DMS53 treated with DMSO at 0.1 percent for 48 hours (cell line): ENCODE results near the gene HOXB8.

ENCODE experiments used
- DNase-seq: peaks from one replicate; lab custom pipeline; 2025; ENCODE audit not compliant: unreplicated experiment; lab: John Stamatoyannopoulos, UW

The HOXB8 gene

GRCh38 chr17:48586355-48587258, 28.5 kb downstream of the HOXB8 start:
- DNase-seq, result no peak

GRCh38 chr17:48584223-48584741, 30.8 kb downstream of the HOXB8 start:
- no peak for DNase-seq

GRCh38 chr17:48583708-48584222, 31.3 kb downstream of the HOXB8 start:
- no peak for DNase-seq

GRCh38 chr17:48582750-48583069, 32.4 kb downstream of the HOXB8 start:
- no peak for DNase-seq

- no peak for DNase-seq
These were observed 35.1 kb downstream of the HOXB8 start for GRCh38 chr17:48579760-48580554.

GRCh38 chr17:48579471-48579759, 35.7 kb downstream of the HOXB8 start:
- no peak for DNase-seq

GRCh38 chr17:48578616-48579470, 36.2 kb downstream of the HOXB8 start:
- no peak for DNase-seq

- DNase-seq, result no peak
These were observed 37.0 kb downstream of the HOXB8 start, which contains the start of gene HOXB4 for GRCh38 chr17:48577946-48578615. Gene HOXB4 (minus strand): TSS chr17:48578350. CDS start chr17:48578319, 31 bp downstream.

GRCh38 chr17:48577330-48577945, 37.7 kb downstream of the HOXB8 start:
- no peak for DNase-seq

GRCh38 chr17:48576479-48577309, 38.4 kb downstream of the HOXB8 start:
- no peak for DNase-seq

GRCh38 chr17:48575673-48576478, 39.2 kb downstream of the HOXB8 start:
- no peak for DNase-seq

- DNase-seq, result no peak
These were observed 40.0 kb downstream of the HOXB8 start for GRCh38 chr17:48575066-48575582.

GRCh38 chr17:48574505-48575065, 40.5 kb downstream of the HOXB8 start:
- DNase-seq, result no peak

GRCh38 chr17:48571826-48572417, 43.2 kb downstream of the HOXB8 start:
- no peak for DNase-seq

- no peak for DNase-seq
These were observed 43.9 kb downstream of the HOXB8 start for GRCh38 chr17:48571024-48571818.

GRCh38 chr17:48570325-48571023, 44.6 kb downstream of the HOXB8 start:
- no peak for DNase-seq
